Epidermal melanocyte (primary cell): ENCODE results near the gene CTSF.

Source experiments
- DNase-seq: peaks from one replicate; pipeline ENCODE4 v3.0.0; 2011; ENCODE audit warnings: low spot score; ENCODE audit not compliant: insufficient read length

The CTSF gene

GRCh38 chr11:66539870-66540213, 28.6 kb downstream of the CTSF start:
- no peak for DNase-seq

- no peak for DNase-seq
Measured at GRCh38 chr11:66539170-66539869, 29.1 kb downstream of the CTSF start.

DNA sequence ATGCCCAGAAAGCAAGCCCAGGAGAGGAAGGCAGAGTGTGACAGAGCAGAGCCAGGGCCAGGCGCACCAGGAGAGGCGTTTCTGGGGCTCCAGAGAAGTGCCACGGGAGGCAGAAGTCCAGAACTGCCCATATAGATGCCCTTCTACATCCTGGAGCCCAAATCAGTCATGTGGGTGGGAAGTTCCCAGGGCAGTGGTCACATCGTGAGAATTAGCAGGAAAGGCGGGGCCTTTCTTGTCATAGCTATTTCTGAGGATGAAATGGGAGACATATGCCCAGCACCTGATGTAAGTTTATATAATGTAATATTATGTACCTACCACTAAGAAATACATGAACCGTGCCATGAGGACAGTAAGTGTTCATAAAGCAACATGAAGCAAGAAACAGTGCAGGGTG, 35.6 kb downstream of the CTSF start:
- no peak for DNase-seq

DNA sequence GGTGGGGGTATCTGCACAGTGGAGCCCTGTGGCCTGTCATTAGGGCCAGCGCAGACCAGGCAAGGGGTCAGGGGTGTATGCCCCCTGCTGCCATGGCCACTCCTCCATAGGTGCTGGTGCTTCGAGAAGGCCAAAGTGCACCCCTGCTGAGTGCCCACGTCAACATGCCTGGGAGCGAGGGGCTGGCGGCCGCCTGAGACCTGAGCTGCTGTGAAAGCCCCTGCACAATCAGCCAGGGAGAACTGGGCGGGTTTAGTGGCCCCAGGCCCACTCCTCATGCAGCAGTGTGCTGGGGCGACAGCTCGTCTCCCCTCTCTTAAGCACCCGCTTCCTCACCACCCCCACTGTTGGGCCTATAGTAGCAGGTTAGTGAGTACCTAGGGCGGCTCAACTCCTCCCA, 36.6 kb downstream of the CTSF start:
- DNase-seq: no peak

GRCh38 chr11:66530927-66531709, 37.3 kb downstream of the CTSF start:
- no peak for DNase-seq

DNA sequence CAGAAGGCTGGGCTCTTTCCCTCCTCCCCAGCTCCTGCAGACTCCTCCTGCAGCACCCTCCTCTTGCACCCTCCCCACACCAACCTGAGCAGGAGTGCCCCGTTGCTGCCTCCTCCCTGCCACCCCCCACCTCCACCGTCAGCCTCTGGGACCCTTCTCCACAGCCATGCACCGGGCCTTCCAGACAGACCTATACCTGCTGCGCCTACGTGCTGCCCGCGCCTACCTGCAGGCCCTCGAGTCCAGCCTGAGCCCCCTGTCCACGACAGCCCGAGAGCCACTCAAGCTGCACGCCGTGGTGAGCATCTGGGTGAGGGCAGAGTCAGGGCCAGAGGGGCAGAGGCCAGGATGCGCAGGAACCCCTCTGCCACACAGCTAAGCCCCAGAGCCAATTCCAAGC, 38.8 kb downstream of the CTSF start:
- DNase-seq: no peak

DNA sequence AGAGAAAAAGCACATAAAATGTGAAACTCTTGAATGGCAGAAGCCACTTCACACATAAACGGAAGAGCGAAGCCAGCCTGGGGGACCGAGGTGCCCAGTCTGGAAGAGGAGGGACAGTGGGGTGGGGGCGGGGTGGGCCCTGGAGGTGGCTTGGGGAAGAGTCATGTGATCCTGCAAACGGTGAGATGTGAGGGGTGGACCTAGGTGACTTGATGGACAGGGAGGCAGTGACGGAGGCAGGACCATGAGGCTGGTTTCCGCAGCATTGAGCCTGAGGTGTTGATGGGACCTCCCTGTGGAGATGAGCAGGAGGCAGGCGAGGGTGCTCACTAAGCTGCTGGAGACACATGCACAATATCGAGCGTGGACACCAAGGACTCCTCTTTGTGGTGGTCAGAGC, 39.3 kb downstream of the CTSF start:
- DNase-seq: no peak

GRCh38 chr11:66524304-66525040, 43.9 kb downstream of the CTSF start:
- no peak for DNase-seq

DNA sequence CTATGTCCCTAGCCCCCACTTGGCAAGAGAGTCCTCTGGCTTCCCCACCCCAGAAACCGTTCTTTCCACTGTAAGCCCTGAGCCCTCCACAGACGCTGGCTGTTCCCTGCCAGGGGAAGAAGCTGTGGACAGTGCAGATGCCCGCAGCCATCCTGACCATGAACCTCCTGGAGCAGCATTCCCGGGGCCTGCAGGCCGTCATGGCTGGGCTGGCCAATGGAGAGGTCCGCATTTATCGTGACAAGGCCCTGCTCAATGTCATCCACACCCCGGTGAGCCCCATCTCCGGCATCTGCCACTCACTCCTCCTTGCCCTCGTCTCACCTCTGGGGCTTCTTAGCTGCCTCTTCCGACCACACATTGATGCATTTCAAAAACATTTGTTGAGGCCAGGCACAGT, 44.8 kb downstream of the CTSF start:
- DNase-seq: no peak
